GM12878 (cell line): ENCODE results near the gene PDIA3. TPM values are rescaled to one million over a fixed set of nuclear protein-coding genes. Genes with fewer than 3 reads are reported as not detected.
A peak's percentile ranks its signal among the peaks of the same experiment; 100 is the strongest.
"Not testable (repeated sequence)": the region's sequence is repeated elsewhere in the genome, so short reads cannot be mapped to it uniquely, and the experiment has no call there.

ENCODE experiments used
- ATAC-seq: fragments of 200-7000 bp; cut with Tn5 transposase; 3 replicates; pipeline ENCODE4 v1.9.1; 2020; ENCODE audit warnings: mild to moderate bottlenecking, moderate library complexity
- BruUV-seq: library from RNA; stranded (reverse); fragments of 400-500 nt; replicated peaks from 2 replicates; lab custom pipeline; 2021; lab: Mats Ljungman, UMichigan
- CTCF ChIA-PET: fragments of 300-600 bp; sonication (Branson Sonifier 250); formaldehyde crosslinking; extraction: SDS; loops from one replicate; lab custom pipeline; 2021; ENCODE audit warnings: inconsistent platforms; lab: Yijun Ruan, JAX
- POLR2A ChIA-PET: fragments of 350-600 bp; formaldehyde crosslinking; extraction: SDS; loops from one replicate; lab custom pipeline; 2021; ENCODE audit warnings: inconsistent platforms; lab: Charles Lee
- RAD21 ChIA-PET: fragments of 300-600 bp; sonication (Branson Sonifier 250); formaldehyde crosslinking; loops from one replicate; lab custom pipeline; 2023; ENCODE audit warnings: antibody characterized with exemption; ENCODE audit not compliant: unreplicated experiment; lab: Charles Lee
- SMC1A ChIA-PET: fragments of 300-600 bp; sonication (Branson Sonifier 250); formaldehyde crosslinking; loops from one replicate; lab custom pipeline; 2023; ENCODE audit not compliant: unreplicated experiment, uncharacterized antibody; lab: Charles Lee
- DNase-seq: peaks from one replicate; pipeline ENCODE4 v3.0.0-alpha.2; 2011; ENCODE audit warnings: low read depth, low spot score
- FAIRE-seq: peaks from 3 replicates; lab custom pipeline; 2011; peaks lifted over from hg19 to GRCh38; lab: Jason Lieb, UNC
- H2AFZ ChIP-seq: 2 replicates; pipeline ENCODE4 v1.6.0; 2011; ENCODE audit warnings: low read depth, low read length, control low read depth; ENCODE audit not compliant: control insufficient read depth
- H3K27ac ChIP-seq: 2 replicates; pipeline ENCODE4 v1.5.1; 2011; ENCODE audit warnings: control low read depth; ENCODE audit not compliant: control insufficient read depth, insufficient read depth
- H3K27me3 ChIP-seq, 2 experiments: replicated peaks in 1 of 2; 2 replicates each; pipeline versions ENCODE4 v1.6.0 to v1.6.1; 2011; ENCODE audit warnings: low read length in 1 of 2; ENCODE audit not compliant: control insufficient read depth in 2 of 2, insufficient read depth in 2 of 2
- H3K36me3 ChIP-seq, 2 experiments: 2 replicates each; pipeline ENCODE4 v1.5.1; 2011; ENCODE audit warnings: low read length in 1 of 2; ENCODE audit not compliant: control insufficient read depth in 2 of 2, insufficient read depth in 2 of 2
- H3K4me1 ChIP-seq: 2 replicates; pipeline ENCODE4 v1.6.1; 2011; ENCODE audit warnings: mild to moderate bottlenecking, low read length, moderate library complexity, mixed read lengths; ENCODE audit not compliant: control insufficient read depth, insufficient read depth
- H3K4me2 ChIP-seq: 2 replicates; pipeline ENCODE4 v1.6.0; 2011; ENCODE audit warnings: control low read depth; ENCODE audit not compliant: control insufficient read depth, insufficient read depth
- H3K4me3 ChIP-seq: fragments of 200-600 bp; sonication (generic); 2 replicates; pipeline ENCODE4 v1.5.1; 2016
- H3K79me2 ChIP-seq: 2 replicates; pipeline ENCODE4 v1.6.0; 2011; ENCODE audit warnings: low read length; ENCODE audit not compliant: control insufficient read depth, insufficient read depth
- H3K9ac ChIP-seq: 2 replicates; pipeline ENCODE4 v1.8.0; 2011; ENCODE audit warnings: low read length, control low read depth, mixed read lengths; ENCODE audit not compliant: control insufficient read depth, insufficient read depth
- H3K9me3 ChIP-seq: replicated peaks from 3 replicates; pipeline ENCODE4 v1.5.1; 2011; ENCODE audit warnings: mild to moderate bottlenecking, low read length; ENCODE audit not compliant: control insufficient read depth, insufficient read depth
- H4K20me1 ChIP-seq: 2 replicates; pipeline ENCODE4 v1.6.0; 2011; ENCODE audit not compliant: control insufficient read depth, insufficient read depth
- RCOR1 ChIP-seq: conservative IDR thresholded peaks from 2 replicates; pipeline ENCODE4 v1.6.1; 2012; ENCODE audit warnings: low read depth, low read length, improper control_type of control experiment
- WGBS: methylation state at CpG from one replicate; pipeline ENCODE4 v1.1.6; 2016; ENCODE audit warnings: low lambda C conversion rate; ENCODE audit not compliant: insufficient replicate concordance, insufficient coverage; ENCODE audit errors: missing lambda C conversion rate; 5-methylcytosine and 5-hydroxymethylcytosine counted together
- in situ Hi-C: fragments of 300-500 bp; cut with MboI; formaldehyde crosslinking; loops from 9 replicates; pipeline ENCODE4 v1.14.3; 2018; ENCODE audit warnings: mixed read lengths
- intact Hi-C: fragments of 100-400 bp; cut with micrococcal nuclease; formaldehyde crosslinking; loops from one replicate; pipeline ENCODE4 v1.14.2; 2022; ENCODE audit not compliant: unreplicated experiment
- polyA plus RNA-seq, 11 experiments: library from polyadenylated mRNA; depleted of rRNA in 4 of 11; unstranded in 6 of 11; stranded (reverse) in 5 of 11; fragments of >200 nt; fragmentation: Nextera tagmentation in 4 of 11; fragmentation: Illumina TruSeq in 1 of 11; extraction: Ambion mirVana in 4 of 11; extraction: Trizol in 1 of 11; gene quantifications; 1 replicate in 1 of 11; 2 replicates in 10 of 11; pipeline versions ENCODE4 v1.2.1 to v1.2.3, GENCODE V29; 2011 to 2016; ENCODE audit warnings: inconsistent platforms in 2 of 11, missing spikeins in 2 of 11, low read depth in 1 of 11
- total RNA-seq, 4 experiments: library from RNA; depleted of rRNA in 3 of 4; stranded (reverse); fragments of >200 nt in 3 of 4; fragmentation: Illumina TruSeq in 1 of 4; extraction: Trizol in 1 of 4; gene quantifications; 2 replicates each; pipeline versions ENCODE4 v1.2.1 to v1.2.3, GENCODE V29; 2013 to 2021
- TF ChIP-seq, protein P1 (sequence below): fragments of 450-650 bp; IDR thresholded peaks from 2 replicates; pipeline ENCODE4 v1.6.1; 2017; ENCODE audit warnings: mild to moderate bottlenecking, moderate library complexity
- TF ChIP-seq, protein P2 (sequence below): IDR thresholded peaks from 2 replicates; pipeline ENCODE4 v1.6.1; 2011; ENCODE audit warnings: low read depth, mild to moderate bottlenecking, low read length, moderate library complexity, borderline replicate concordance; ENCODE audit errors: extremely low read depth

The PDIA3 gene
- total and polyA plus RNA-seq, 10 of the 15 experiments (the other 5 are each of a cell fraction or from before 2014, with no cell fraction given) = 18.2 to 716 (median 181) TPM

DNA sequence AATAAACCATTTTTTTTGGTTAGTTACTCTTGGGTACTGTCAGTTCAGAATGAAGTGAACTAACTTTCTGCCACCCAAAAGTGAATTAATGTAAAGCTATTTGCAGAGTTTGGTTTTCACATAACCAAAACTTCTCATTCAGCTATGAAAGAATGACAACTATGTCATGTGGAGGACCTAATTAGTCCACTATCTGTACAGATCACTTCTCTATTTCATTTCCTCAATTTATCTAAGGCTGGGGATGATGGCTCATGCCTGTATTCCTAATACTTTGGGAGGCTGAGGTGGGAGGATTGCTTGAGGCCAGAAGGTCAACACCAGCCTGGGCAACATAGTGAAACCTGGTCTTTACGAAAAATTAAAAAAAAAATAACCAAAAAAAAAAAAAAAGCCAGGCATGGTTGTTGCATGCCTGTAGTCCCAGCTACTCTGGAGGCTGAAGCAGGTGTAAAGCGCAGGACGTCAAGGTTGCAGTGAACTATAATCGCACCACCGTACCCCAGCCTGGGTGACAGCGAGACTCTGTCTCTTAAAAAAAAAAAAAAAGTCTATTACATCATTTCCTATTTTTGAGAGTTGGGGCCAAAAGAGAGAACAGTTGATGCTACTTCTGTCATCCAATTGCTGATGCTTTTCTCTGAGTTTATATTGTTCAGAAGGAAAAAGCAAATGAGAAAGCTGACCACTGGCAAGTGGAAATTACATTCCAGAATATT is 62.9 kb downstream of the PDIA3 start (continued):
- TF ChIP-seq, protein P1, sequence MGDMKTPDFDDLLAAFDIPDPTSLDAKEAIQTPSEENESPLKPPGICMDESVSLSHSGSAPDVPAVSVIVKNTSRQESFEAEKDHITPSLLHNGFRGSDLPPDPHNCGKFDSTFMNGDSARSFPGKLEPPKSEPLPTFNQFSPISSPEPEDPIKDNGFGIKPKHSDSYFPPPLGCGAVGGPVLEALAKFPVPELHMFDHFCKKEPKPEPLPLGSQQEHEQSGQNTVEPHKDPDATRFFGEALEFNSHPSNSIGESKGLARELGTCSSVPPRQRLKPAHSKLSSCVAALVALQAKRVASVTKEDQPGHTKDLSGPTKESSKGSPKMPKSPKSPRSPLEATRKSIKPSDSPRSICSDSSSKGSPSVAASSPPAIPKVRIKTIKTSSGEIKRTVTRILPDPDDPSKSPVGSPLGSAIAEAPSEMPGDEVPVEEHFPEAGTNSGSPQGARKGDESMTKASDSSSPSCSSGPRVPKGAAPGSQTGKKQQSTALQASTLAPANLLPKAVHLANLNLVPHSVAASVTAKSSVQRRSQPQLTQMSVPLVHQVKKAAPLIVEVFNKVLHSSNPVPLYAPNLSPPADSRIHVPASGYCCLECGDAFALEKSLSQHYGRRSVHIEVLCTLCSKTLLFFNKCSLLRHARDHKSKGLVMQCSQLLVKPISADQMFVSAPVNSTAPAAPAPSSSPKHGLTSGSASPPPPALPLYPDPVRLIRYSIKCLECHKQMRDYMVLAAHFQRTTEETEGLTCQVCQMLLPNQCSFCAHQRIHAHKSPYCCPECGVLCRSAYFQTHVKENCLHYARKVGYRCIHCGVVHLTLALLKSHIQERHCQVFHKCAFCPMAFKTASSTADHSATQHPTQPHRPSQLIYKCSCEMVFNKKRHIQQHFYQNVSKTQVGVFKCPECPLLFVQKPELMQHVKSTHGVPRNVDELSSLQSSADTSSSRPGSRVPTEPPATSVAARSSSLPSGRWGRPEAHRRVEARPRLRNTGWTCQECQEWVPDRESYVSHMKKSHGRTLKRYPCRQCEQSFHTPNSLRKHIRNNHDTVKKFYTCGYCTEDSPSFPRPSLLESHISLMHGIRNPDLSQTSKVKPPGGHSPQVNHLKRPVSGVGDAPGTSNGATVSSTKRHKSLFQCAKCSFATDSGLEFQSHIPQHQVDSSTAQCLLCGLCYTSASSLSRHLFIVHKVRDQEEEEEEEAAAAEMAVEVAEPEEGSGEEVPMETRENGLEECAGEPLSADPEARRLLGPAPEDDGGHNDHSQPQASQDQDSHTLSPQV = peak; percentile 74; the same call in 1 of the 2 replicates
- TF ChIP-seq, protein P2, sequence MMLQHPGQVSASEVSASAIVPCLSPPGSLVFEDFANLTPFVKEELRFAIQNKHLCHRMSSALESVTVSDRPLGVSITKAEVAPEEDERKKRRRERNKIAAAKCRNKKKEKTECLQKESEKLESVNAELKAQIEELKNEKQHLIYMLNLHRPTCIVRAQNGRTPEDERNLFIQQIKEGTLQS = no peak
- peak; percentile 80; the same call in 1 of the 2 replicates for TF ChIP-seq RCOR1

DNA sequence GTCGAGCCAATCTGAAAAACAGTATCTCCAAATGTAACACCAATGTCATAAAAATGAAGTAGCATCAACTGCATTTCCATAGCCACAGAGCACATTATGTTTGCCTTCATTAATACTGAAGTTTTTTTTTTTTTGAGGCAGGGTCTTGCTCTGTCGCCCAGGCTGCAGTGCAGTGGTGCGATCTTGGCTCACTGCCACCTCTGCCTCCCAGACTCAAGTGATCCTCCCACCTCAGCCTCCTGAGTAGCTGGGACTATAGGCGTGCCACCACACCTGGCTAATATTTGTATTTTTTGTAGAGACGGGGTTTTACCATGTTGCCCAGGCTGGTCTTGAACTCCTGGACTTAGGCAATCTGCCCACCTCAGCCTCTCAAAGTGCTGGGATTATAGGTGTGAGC is 68.8 kb downstream of the PDIA3 start:
- H3K27ac ChIP-seq, CTCF ChIA-PET, H3K4me1 ChIP-seq, ATAC-seq, intact Hi-C loops, DNase-seq, H3K9me3 ChIP-seq, BruUV-seq, H3K27me3 ChIP-seq, RAD21 ChIA-PET, in situ Hi-C loops, FAIRE-seq, H4K20me1 ChIP-seq, H3K9ac ChIP-seq, H2AFZ ChIP-seq, H3K4me3 ChIP-seq, H3K4me2 ChIP-seq: not testable (repeated sequence)
- WGBS = 99% methylated on average over 5 of the region's 5 CpGs
- H3K79me2 ChIP-seq = peaks cover 18% of the 10 kb centered on the region
- ChIA-PET POLR2A (interaction anchor here (1.2 kb wide), 1 partner anchor 12 kb away, joined by 3 read pairs; the partner anchor contains the start of gene WDR76), SMC1A (interaction anchor here (1.7 kb wide), 1 partner anchor 43 kb away, joined by 6 read pairs; no protein-coding TSS in a partner anchor)
- H3K36me3 ChIP-seq = peaks cover 8 to 26% of the 10 kb centered on the region in 2 experiments
